D341Med (cell line): ENCODE data around the gene ACAD8.

Source experiments
- DNase-seq: peaks from one replicate; pipeline ENCODE4 v3.0.0; 2012; ENCODE audit warnings: low spot score

ACAD8 gene

DNA sequence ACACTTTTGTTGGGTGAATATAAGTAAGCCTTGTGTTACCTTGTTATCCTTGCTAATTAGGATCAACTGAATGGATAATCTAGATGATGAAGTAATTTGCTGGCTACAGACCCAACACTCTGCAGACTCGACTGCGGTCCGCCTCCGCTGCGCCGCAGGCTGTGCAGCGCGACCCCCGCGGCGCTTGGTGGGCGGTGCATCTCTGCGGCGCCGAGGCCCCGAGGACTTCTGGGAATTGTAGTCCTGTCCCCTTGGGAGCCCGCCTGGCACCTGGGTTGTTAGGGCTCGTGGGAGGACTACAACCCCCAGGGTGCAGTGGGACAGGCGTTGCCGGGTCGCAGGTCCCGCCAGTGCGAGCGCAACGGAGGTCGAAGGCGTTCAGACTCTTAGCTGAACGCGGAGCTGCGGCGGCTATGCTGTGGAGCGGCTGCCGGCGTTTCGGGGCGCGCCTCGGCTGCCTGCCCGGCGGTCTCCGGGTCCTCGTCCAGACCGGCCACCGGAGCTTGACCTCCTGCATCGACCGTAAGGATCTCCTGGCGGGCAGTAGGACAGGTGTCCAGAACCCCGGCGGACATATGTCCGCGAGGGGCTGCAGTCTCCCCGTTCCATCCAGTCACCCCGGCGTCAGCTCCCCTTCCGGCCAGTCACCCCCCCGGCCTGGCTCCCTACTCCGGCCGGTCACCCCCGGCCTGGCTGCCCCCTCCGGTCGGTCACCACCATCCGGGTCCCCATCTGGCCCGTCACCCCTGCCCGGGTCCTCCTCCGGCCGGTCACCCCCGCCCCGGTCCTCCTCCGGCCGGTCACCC, at the start of gene ACAD8, which contains the start of gene THYN1:
Gene ACAD8 (plus strand): TSS at position 381 of the 806 bp plus-strand sequence. CDS start 33 bp downstream, at position 414.
Gene THYN1 (minus strand): TSS at position 165 of the 806 bp plus-strand sequence. CDS start 470 bp downstream, outside the sequence.
- peak; percentile 98 for DNase-seq

DNA sequence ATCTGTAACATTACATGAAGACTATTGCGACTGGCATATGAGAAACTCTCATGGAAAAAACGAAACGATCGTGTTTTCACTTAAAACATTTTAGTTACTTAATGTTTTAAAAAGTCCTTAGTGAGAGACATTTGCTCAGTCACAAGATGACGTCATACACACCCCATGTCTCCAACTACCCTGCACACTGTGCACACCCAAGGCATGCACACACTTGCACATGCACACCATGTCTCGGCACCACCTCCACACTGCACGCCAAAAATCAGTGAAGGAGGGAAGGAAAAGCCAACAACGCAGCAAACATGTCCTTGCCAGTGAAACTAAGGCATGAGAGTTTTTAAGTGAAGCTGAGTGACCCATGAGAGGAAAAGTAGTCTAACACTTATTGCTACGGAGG, 47.6 kb upstream of the ACAD8 start:
- DNase-seq: no peak

DNA sequence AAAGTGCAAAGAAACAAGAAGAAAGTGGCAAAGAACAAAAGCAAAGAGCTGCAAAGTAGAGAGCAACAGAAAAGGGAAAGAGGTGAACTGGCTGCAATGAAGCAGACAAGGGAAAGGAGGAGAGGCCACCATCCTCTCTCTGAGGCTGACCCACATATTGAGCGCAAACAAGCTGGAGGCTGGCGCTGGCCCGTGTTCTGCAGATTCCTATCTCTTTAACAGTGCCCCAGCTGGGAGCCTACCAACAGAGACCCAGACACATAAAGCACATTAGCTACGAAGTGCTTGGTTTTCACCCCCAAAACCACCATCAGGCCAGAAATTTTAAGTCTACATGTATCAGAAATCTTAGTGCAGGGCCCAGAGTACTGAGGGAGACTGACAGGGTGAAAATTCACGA, 47.2 kb upstream of the ACAD8 start:
- DNase-seq: no peak

DNA sequence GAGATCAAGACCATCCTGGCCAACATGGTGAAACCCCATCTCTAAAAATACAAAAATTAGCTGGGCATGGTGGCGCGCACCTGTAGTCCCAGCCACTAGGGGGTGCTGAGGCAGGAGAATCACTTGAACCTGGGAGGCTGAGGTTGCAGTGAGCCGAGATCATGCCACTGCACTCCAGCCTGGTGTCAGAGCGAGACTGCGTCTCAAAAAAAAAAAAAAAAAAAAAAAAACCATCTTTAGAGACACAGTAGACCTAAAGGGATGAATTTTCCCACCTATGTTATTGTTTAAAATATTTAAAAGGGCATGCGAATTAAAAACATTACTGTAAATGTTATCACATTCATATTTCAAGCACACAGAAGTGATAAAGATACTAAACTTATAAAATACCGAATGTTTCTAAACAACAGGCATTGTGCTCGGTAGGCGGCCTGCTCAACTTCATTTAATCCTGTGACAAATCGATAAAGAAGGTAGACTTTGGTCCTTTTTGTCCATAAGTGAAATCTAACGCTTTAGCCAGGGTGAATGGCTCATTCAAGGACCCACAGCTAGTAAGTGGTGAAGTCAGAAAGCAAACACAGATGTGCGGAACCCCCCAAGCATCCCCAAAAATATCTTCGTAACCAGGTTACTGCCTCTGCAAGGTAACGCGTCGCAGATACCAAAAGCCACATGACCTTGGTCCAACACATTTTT, 45.7 kb upstream of the ACAD8 start:
- no peak for DNase-seq

DNA sequence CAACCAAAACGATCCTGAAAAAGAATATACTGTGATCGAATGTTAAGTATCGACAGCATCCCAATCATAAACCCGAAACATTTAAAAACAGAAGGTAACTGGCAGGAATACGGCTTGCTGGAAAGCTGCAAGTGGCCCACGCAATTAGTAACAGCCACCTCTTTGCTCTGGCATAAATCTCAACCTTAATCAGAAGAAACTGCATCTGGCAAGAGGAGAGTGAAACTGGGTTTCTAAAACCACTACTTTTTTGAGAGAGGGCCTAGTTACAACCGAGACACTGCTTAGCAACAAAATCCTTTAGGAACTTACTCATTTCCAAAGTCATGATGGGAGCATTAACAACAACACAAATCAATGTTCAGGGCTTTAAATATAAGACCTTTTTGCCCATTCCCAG, 37.5 kb upstream of the ACAD8 start:
- DNase-seq: no peak

DNA sequence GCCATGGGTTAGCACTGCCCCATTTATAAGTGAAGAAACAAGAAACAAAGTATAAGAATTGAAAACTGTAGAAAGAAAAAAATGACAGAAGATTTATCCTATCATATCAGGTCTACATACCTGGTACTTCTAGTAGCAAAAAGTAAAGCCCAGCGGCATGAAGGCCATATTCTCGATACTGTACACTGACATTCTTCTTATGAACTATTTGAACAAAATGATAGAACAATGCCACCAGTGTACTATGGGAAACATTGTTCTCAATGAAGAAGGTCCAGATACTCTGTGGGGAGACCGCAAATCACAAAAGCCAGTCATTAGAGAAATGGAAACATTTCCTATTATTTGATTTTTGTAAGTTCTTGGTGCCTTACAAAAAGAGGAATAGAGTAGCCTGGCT, 36.6 kb upstream of the ACAD8 start:
- no peak for DNase-seq

DNA sequence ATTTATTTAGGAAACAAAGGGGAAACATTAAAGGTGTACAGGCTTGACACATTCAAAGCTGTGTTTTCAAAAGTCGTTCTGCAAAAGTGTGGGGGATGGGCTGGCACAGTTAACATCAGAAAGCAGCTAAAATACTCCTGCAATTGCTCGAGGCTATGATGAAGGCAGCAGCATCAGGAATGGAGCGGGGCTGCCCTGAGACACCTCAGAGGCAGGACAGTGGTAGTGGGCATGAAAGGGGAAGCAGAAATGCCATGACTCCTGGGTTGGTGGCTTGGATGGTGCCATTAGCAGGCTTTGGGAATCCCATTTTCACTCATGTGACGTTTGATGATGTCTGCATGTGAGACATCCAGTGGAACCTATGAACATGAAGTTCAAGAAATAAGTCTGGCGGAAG, 30.2 kb upstream of the ACAD8 start:
- no peak for DNase-seq

DNA sequence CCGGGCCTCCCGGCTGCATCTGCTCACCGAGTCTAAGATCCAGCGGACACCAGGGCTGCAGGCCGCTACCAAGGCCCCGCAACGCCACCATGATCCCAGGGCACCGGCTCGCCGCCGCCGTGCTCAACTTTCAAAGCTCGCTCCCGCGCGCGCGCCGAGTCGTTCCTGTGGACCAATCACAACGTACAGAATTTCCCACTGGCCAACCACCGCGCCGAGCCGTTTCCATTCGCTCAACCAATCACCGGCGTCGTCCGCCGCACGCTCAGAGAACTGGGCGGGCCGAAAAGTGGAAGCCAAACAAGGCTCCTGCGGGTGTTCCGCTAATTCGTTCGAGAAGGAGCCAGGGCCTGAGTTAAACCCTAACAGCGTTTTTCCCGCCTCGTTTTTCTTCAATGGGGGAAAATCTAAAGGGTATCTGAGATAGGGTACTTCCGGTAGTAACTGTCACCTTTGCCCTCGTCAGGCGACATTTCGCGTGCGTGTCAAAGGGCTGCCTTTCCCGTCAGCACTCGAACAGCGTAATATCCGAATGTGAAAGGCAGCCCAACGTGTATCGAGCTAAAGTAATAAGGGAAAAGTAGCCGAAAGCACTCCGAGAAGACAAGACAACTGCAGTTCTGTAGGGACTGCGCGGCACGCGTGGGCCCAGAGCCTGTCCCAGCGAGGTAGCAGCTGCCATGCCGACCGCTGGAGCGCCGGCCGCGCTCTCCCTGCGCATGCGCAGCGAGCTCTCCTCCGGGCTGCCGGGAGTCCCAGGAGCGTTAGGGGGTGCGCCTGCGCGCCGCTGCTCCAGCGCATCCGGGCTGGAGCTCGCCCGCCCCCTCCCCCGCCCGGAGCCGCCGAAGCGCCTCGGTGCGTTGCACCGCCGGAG, 29.3 kb upstream of the ACAD8 start, which contains the start of the genes NCAPD3 and VPS26B:
Gene NCAPD3 (minus strand): TSS at position 132 of the 874 bp plus-strand sequence. CDS start 41 bp downstream, at position 91.
Gene VPS26B (plus strand): TSS at position 836 of the 874 bp plus-strand sequence. CDS start 452 bp downstream, outside the sequence.
- DNase-seq: peak; percentile 99

DNA sequence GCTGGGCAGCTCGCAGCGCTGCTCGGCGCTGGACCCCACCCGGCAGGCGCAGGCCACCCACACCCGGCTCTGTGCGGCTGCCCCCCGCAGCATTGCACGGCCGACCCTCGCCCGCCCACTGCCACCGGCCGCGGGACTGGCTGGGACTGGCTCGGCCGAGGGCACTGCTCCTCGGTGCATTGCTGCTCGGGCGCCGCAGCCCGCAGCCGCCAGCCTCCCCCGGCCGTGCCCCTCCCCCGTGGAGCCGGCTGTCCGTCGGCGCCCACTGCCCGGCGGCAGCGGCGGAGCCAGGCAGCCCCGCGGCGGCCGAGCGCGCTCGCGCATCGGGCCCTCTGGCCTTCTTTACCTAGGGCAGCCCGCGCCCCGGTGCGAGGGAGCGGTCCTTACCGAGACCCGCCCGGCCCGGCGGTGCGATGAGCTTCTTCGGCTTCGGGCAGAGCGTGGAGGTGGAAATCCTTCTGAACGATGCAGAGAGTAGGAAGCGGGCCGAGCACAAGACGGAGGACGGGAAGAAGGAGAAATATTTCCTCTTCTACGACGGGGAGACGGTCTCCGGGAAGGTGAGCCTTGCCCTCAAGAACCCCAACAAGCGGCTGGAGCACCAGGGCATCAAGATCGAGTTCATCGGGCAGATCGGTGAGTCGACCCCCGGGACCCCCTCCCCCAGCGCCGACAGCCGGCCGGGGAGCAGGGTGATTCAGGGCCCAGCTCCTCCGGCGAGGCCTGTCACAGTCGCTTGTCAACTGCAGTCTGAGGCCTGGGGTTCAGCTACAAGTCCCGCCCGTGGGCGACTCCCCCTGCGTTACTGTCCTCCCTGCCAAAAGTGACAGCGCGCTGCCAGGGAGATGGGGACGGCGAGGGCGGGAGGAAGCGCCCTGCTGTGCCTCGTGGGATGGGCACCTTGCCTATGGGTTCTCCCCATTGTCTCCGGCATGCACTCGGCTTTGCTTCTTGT, 28.4 kb upstream of the ACAD8 start:
- peak; percentile 78 for DNase-seq

DNA sequence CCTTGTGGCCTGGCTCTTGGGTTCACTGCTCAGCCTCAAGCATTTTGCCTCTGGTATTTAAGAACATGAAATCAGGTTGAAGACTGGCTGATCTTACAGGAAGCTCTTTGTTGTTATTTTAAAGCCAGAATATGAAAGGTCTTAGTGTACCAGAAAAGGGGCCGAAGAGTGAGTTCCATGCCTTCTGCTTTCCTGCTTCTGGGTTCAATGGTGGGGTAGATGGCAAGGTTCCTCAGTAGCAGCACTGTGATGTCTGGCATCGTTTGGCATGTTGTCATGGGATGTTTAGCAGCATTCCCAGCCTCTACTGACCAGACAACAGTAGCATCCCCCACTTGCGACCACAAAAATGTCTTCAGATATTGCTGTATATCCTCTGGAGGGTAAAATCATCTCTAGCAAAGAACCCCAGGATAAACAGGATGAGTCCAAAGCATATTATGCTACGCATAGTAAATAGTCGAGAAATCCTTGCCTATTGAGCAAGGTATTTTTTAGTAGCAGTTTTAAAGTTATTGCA, 26.5 kb upstream of the ACAD8 start:
- no peak for DNase-seq

DNA sequence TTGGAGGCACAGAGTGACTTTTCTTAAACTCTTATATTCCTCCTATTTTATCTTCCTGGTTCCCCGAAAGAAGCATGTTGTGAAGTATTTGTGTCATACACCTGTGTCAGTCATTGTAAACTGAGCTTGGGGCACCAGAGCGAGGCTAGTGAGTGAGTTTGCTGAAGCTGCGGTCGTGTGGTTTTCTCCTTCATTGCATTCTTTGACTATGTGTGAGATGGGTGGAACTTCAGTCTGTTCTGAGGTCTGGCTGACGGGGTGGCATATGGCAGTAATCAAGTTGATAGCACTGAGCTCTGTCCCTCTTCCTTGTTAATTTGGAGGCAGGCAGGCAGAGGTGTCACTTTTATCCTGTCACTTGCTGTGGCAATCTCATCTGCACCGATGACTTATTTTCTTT, 24.7 kb upstream of the ACAD8 start:
- DNase-seq: peak; percentile 42

DNA sequence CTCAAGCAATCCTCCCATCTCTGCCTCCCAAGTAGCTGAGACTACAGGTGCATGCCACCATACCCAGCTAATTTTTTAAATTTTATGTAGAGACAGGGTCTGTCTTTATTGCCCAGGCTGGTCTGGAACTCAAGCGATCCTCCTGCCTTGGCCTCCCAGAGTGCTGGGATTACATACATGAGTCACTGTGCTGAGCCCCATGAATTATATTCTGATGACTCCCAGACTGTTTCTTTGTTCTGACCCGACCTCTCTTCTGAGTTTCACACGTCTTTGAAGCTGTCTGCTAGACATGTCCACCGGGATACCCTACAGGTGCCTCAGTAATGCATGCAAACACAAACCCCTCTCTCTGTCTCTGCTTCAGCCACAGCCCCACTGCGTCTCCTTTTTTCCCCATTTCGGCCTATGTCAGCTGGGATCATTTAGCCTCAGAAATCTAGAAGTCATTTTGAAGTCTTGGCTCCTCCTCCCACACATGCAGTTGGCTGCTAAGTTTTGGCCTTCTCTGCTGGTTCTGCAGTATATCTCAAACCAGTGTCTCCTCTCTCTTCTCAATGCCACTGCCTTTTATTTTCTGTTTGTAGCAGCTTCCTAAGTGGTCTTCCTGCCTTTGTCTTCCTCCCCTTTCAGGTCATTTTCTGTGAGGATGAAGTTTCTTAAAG, 24.1 kb upstream of the ACAD8 start:
- no peak for DNase-seq

DNA sequence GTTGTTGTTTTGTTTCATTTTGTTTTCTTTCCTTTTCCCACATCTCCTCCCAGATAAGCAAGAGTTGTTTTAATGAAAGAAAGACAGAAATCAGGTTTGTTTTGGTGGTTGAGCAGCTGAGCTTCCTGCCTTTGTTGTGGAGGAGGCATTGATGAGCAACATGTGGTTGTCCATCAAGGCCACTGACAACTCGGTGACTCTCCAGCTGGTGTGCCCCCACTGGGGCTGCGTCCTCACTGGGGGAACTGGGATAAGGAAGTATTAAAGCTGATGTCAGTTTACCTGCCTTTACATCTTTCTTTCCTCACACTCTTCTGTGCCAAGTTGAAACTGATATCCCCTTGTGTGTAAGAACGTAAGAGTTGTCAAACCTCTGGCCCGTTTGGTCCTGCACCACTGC, 23.0 kb upstream of the ACAD8 start:
- no peak for DNase-seq

DNA sequence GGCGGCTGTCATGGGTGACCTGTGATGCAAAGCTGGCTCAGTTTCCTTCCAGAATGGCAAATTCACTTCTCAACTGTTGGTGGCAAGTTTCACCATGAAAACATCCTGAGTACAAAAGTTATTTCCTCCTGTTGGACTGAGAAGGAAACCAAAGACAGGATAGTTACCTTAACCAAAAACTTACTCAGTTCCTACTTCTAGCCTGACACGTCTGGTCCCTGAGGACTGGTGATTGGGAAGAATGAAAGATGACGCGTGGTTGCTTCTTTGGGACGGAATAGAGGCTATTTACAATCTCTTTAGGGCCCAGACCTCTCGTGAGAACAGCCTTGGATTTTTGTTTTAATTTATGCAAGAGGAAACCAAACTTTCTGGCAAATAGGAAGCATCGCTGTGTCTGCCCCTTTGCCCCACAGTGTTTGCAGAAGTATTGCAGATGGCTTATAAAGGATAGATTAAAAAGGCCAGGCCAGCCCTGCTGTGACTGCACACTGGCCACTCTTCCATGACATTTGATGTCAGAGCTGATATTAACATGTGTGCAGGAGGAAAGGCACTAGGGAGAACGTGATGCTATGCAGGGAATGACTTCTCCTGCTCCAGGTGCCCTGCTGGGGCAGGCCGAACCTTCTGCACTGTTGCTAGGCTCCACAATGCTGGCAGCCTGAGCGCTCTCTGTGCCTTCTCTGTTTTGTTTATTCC, 21.3 kb upstream of the ACAD8 start:
- no peak for DNase-seq

DNA sequence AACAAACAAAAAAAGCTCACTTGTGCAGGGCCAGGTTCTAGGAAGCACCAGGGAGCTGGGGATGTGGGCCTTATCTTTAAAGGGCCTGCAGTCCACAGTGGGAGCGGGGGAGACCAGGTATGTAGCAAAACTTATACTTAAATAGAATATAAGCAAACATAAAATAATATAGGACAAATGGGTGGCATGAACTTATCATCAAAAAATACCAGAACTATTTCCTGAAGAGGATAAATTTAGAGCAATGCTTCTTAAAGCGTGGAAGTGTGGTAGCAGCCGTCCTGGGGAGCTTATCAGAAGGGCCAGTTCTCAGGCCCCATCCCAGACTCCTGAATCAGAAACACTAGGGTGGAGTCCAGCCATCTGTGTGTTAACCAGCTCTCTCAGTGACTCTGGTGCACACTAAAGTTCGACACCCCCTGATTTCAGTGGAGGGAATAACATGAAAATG, 19.6 kb upstream of the ACAD8 start:
- no peak for DNase-seq

DNA sequence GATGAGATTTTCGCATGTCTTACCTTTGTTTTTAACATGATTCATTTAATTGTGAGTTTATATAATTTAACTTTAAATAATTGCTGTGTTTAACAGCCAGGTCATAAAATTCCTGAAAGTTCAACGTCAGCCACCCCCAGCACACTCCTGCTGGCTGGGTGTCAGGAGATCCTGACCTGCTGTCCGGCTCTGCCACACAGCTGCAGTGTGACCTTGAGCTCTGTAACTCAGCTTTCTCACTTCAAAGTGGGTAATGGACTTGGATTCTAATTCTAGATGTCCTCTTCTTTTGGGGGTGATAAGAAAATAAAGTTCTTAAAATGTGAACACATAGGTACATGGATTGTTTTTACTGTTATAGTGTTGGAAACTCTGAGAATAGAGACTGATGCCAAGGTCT, 18.0 kb upstream of the ACAD8 start:
- no peak for DNase-seq

DNA sequence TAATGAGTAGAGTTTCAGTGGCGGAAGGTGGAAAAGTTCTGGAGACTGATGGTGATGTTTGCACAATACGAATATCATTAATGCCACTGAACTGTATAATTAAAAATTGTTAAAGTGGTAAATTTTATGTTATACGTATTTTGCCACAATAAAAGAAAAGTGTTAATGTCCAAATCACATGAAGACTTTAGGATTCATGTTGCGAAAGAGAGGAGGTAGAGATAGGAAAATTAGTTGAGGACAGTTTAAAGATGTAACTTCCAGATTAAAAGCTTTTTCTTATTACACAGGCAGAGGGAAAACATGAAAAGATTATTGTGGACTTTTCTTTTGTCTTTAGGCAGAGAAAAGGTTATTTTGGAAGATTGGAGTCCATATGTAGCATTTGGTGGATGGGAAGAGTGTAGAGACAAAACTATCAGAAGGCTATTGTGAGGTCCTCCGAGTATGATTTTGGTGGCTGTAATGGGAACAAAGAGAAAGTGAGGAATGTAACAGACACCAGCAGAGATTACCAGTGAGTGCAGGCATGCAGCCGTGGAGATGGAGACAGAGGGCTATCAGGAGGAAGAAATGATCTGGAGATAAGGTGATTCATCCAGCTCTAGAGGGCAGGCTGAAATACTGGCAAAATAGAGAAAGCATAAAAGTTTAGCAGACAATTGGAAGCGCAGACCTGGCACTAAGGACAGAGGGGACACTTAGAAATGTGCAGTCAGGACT, 16.4 kb upstream of the ACAD8 start:
- DNase-seq: no peak

DNA sequence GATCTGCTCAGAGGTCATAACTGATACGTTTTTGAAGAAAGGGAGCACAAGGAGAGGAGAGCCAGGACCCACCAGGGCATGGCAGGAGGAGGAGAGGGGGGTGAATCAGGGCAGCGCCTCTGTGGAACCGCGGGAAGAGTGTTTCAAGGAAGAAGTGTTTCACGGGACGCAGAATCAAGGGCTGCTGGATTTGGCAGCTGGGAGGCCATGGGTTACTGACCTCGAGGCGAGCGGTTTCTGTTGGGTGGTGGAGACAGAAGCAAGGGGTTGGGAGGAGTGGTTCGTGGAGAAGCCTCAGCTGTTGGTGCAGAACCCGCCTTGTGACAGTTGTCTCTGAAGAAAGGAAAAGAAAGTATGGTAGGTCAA, 15.8 kb upstream of the ACAD8 start:
- no peak for DNase-seq

DNA sequence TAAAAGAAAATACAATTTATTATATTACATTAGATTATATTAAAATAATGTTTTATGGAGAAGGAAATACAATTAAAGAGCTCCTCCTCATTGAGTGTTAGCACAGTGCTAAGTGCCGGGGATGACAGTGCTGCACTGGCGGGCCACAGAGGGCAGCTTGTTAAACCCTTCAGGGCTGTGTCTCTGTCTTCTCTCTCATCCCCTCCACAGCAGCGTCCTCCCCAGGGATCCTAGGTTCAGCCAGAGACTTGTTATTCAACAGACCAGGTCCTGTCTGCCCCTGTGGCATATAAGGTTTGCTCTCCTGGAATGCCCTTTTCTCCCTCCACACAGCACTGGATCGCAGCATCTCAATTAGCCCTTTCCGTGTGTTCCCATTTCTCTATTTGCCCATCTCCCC, 14.4 kb upstream of the ACAD8 start:
- DNase-seq: peak; percentile 76
